ENCODE measurements around the gene TMEM266. TPM values are rescaled to one million over a fixed set of nuclear protein-coding genes. Genes with fewer than 3 reads are reported as not detected.
"Not testable (repeated sequence)": the region's sequence is repeated elsewhere in the genome, so short reads cannot be mapped to it uniquely, and the experiment has no call there.

The TMEM266 gene, protein sequence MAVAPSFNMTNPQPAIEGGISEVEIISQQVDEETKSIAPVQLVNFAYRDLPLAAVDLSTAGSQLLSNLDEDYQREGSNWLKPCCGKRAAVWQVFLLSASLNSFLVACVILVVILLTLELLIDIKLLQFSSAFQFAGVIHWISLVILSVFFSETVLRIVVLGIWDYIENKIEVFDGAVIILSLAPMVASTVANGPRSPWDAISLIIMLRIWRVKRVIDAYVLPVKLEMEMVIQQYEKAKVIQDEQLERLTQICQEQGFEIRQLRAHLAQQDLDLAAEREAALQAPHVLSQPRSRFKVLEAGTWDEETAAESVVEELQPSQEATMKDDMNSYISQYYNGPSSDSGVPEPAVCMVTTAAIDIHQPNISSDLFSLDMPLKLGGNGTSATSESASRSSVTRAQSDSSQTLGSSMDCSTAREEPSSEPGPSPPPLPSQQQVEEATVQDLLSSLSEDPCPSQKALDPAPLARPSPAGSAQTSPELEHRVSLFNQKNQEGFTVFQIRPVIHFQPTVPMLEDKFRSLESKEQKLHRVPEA
- 0.34 and 0.58 TPM in 2 replicates for total RNA-seq
- long read RNA-seq, partial matches to known transcripts = 0 of 2 reads
- long read RNA-seq, other reads (novel, unspliced or antisense) = 2 of 2 reads

DNA sequence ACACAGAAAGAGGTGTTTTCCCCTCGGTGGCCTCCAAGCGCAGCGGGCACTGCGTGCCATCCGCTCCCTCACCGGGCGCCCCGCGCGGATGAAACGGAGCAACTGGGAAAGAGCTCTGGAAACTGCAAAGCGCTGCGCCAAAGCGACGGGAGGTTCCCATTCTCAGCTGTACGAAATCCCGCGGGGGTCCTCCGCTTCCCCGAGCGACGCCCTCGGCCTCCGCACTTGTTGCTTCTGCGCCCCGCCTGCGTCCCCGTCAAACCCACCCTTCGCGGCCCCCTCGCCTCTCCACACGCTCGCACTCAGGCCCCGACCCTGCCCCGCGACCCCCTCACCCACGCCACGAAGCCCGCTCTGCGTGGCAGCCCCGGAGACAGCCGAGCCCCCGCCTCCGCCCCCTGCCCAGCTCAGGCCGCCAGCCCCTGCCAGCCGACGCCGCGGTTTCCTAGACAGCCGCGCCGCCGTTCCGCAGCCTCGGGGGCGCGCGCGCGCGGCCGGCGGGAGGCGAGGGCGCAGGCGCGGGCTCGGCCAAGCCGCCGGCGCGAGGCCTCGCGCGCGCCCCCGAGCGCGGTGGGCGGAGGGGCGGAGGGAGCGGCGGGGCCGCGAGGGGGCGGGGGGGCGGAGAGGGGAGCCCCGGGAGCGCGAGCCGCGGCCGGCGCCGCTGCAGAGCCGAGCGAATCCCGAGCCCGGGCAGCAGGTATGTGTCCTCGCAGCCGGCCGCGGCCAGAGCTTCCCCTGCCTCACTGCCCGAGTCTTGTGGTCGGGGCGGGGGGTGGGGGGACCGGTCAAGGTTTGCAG lies at the start of gene TMEM266:
Gene TMEM266, plus strand, starts transcription at position 666 of the 798 bp plus-strand sequence. CDS start 74,279 bp downstream, outside the sequence.
- DNase-seq (ENCODE audit: low read depth, low spot score) = peak; percentile 47
- Mint-ChIP-seq H3K4me3 (peak within 1 kb of the TSS; percentile 87), H3K4me1 (peaks cover 14% of the 10 kb centered on the region), H3K9me3 (no peaks in the 10 kb centered on the region), H3K36me3 (ENCODE audit: low read depth) (no peaks in the 10 kb centered on the region), H3K27ac (ENCODE audit: unreplicated experiment) (no peak within 1 kb of the TSS), H3K27me3 (ENCODE audit: low read depth) (peaks cover 80% of the 10 kb centered on the region)
- TF ChIP-seq, protein P1, sequence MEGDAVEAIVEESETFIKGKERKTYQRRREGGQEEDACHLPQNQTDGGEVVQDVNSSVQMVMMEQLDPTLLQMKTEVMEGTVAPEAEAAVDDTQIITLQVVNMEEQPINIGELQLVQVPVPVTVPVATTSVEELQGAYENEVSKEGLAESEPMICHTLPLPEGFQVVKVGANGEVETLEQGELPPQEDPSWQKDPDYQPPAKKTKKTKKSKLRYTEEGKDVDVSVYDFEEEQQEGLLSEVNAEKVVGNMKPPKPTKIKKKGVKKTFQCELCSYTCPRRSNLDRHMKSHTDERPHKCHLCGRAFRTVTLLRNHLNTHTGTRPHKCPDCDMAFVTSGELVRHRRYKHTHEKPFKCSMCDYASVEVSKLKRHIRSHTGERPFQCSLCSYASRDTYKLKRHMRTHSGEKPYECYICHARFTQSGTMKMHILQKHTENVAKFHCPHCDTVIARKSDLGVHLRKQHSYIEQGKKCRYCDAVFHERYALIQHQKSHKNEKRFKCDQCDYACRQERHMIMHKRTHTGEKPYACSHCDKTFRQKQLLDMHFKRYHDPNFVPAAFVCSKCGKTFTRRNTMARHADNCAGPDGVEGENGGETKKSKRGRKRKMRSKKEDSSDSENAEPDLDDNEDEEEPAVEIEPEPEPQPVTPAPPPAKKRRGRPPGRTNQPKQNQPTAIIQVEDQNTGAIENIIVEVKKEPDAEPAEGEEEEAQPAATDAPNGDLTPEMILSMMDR (conservative IDR thresholded peaks at IDR 0.05) = peak; percentile 47

DNA sequence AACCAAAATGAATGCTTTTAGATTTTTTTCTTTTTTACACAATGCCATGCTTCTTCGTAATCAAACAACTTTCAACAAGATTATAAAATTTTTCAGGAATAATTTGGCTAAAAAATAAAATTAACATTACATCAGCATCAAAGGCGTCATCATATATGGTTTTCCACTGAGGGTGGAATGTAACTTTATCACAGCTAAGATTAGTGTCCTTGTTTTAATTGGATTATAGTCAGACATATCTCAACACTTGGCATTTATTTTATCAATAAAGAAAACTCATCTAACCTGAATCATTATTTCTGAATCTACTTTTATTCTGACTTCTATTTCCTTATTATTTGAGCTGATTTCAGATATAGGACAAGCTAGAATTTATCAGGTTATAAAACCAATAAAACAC lies 49.2 kb upstream of the TMEM266 start:
- peaks cover 13% of the 10 kb centered on the region for H3K27me3 Mint-ChIP-seq (ENCODE audit: low read depth)
- H3K4me1 Mint-ChIP-seq = peaks cover 8% of the 10 kb centered on the region
- TF ChIP-seq, protein P1 (conservative IDR thresholded peaks at IDR 0.05) = no peak
- H3K27ac Mint-ChIP-seq (ENCODE audit: unreplicated experiment) = no peak overlapping the region
- peaks cover 3% of the 10 kb centered on the region for H3K36me3 Mint-ChIP-seq (ENCODE audit: low read depth)
- H3K9me3 Mint-ChIP-seq = peaks cover 8% of the 10 kb centered on the region
- no peak overlapping the region for H3K4me3 Mint-ChIP-seq
- DNase-seq (ENCODE audit: low read depth, low spot score) = no peak

DNA sequence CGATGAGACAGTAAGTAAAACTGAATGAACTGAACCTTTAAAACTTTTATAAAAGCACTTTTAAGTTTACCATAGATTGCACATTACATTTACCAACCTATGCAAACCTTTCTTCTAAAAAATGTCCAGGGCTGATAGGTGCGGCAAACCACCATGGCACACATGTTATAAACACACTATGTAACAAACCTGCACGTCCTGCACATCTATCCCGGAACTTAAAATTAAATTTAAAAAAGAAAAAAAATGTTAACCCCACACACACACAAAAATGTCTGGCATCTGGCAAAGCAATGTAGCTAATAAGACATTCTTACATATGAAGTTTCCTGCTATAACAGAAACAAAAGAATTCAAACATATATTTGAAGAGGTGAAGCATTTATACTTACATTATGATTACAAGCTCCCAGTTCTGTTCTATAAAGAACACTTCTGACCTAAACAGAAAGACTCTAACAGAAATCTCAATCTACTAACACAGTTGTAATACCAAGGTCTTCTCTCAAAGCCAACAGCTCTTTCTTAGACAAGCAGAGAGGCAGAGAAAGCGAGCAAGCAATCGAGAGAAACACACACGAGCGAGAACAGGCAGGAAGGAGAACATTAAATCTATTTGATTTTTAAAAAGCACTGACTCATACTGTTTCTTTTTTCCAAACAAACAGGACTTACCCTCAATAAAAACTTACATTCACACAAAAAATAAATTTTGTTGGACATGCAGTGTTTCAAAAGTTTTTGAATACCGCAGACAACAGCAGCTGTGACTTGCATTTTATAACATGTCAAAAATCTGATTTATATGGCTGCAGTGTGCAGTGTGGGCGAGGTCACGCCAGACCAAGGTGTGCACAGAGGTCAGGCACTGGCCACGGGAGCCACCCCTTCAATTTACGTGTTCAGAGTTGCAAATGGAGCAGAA lies 47.9 kb upstream of the TMEM266 start, which contains the start of gene NRG4:
Gene NRG4, minus strand, starts transcription at position 798 of the 925 bp plus-strand sequence. CDS start 1,194 bp downstream, outside the sequence.
- Mint-ChIP-seq H3K4me3 (no peak within 1 kb of the TSS), H3K4me1 (peaks cover 8% of the 10 kb centered on the region), H3K27ac (ENCODE audit: unreplicated experiment) (no peak within 1 kb of the TSS), H3K27me3 (ENCODE audit: low read depth) (peaks cover 10% of the 10 kb centered on the region), H3K9me3 (peaks cover 15% of the 10 kb centered on the region), H3K36me3 (ENCODE audit: low read depth) (peaks cover 8% of the 10 kb centered on the region)
- TF ChIP-seq, protein P1 (conservative IDR thresholded peaks at IDR 0.05) = no peak
- no peak for DNase-seq (ENCODE audit: low read depth, low spot score)

DNA sequence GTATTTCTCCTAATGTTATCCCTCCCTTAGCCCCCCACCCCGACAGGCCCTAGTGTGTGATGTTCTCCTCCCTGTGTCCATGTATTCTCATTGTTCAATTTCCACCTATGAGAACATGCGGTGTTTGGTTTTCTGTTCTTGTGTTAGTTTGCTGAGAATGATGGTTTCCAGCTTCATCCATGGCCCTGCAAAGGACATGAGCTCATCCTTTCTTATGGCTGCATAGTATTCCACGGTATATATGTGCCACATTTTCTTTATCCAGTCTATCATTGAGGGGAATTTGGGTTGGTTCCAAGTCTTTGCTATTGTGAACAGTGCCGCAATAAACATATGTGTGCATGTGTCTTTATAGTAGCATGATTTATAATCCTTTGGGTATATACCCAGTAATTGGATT lies 46.3 kb upstream of the TMEM266 start:
- not testable (repeated sequence) for H3K4me3 Mint-ChIP-seq

DNA sequence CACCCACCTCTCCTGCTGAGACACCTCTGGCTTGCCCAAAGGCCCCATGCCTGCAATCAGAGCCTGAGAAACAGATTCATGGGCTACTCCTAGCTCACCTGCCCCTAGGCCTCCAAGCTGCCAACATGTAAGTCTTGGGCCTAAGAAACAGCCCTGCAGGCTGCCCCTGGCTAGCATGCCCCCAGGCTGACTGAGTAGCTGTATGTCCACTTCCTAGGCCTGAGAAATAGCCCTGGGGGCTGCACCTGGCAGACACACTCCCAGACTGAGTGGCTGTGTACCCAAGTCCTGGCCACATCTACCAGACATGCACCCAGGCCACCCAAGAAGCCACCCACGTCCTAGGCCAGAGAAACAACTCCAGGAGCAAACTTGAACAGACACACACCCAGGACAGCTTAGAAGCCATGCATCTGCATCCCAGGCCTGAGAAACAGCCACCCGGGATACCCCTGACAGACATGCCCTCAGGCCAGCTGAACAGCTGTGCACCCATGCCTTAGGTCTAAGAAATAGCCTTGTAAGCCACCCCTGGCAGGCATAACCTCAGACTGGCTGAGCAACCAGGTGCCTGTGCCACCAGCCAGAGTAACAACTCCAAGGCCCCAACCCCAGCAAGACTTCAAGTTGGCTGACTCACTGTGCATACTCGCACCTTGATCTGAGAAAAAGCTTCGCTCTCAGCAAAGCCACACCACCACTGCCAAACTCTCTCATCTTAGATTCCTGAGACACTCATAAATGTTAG lies 35.6 kb upstream of the TMEM266 start:
- no peak for DNase-seq (ENCODE audit: low read depth, low spot score)
- Mint-ChIP-seq H3K27ac (ENCODE audit: unreplicated experiment) (no peak overlapping the region), H3K27me3 (ENCODE audit: low read depth) (no peaks in the 10 kb centered on the region), H3K4me1 (no peaks in the 10 kb centered on the region), H3K9me3 (peaks cover 18% of the 10 kb centered on the region), H3K36me3 (ENCODE audit: low read depth) (peaks cover 10% of the 10 kb centered on the region), H3K4me3 (no peak overlapping the region)
- TF ChIP-seq, protein P1 (conservative IDR thresholded peaks at IDR 0.05) = no peak

More for the DNA sequence above, 46.3 kb upstream of the TMEM266 start:
- not testable (repeated sequence) for H3K4me1 Mint-ChIP-seq; H3K27ac Mint-ChIP-seq (ENCODE audit: unreplicated experiment); H3K27me3 Mint-ChIP-seq (ENCODE audit: low read depth); DNase-seq (ENCODE audit: low read depth, low spot score)
- Mint-ChIP-seq H3K36me3 (ENCODE audit: low read depth) (peaks cover 14% of the 10 kb centered on the region), H3K9me3 (peaks cover 15% of the 10 kb centered on the region)

All from neural crest cell (in vitro differentiated cells).